ENCODE measurements around the gene CARD14. TPM values are rescaled to one million over a fixed set of nuclear protein-coding genes. Genes with fewer than 3 reads are reported as not detected.
"Not testable (repeated sequence)": the region's sequence is repeated elsewhere in the genome, so short reads cannot be mapped to it uniquely, and the experiment has no call there.

Gene CARD14
- total RNA-seq, 1 donor from 2014 or later = not detected

GRCh38 chr17:80233202-80233601 lies 63.4 kb downstream of the CARD14 start:
- no peak for TF ChIP-seq CTCF (IDR thresholded peaks at IDR 0.05; ENCODE audit: insufficient read depth, low read length, poor library complexity, severe bottlenecking)
- DNase-seq (ENCODE audit: low read depth) = no peak
- Histone ChIP-seq H3K4me3 (ENCODE audit: low read depth, low read length) (no peak overlapping the region), H3K27me3 (ENCODE audit: control insufficient read depth, insufficient read depth, low read length) (no peaks in the 10 kb centered on the region), H3K36me3 (ENCODE audit: control insufficient read depth, insufficient read depth, low read length) (no peaks in the 10 kb centered on the region)

- no peaks in the 10 kb centered on the region for H3K27me3 ChIP-seq (ENCODE audit: control insufficient read depth, insufficient read depth, low read length)
- no peaks in the 10 kb centered on the region for H3K36me3 ChIP-seq (ENCODE audit: control insufficient read depth, insufficient read depth, low read length)
- no peak overlapping the region for H3K4me3 ChIP-seq (ENCODE audit: low read depth, low read length)
- no peak for DNase-seq (ENCODE audit: low read depth)
- TF ChIP-seq CTCF (IDR thresholded peaks at IDR 0.05; ENCODE audit: insufficient read depth, low read length, poor library complexity, severe bottlenecking) = no peak
Measured at GRCh38 chr17:80236911-80237310, 67.1 kb downstream of the CARD14 start.

GRCh38 chr17:80237386-80237785 lies 67.6 kb downstream of the CARD14 start:
- H3K36me3 ChIP-seq (ENCODE audit: control insufficient read depth, insufficient read depth, low read length) = no peaks in the 10 kb centered on the region
- DNase-seq (ENCODE audit: low read depth) = no peak
- H3K4me3 ChIP-seq (ENCODE audit: low read depth, low read length) = no peak overlapping the region
- no peaks in the 10 kb centered on the region for H3K27me3 ChIP-seq (ENCODE audit: control insufficient read depth, insufficient read depth, low read length)
- TF ChIP-seq CTCF (IDR thresholded peaks at IDR 0.05; ENCODE audit: insufficient read depth, low read length, poor library complexity, severe bottlenecking) = no peak

DNA sequence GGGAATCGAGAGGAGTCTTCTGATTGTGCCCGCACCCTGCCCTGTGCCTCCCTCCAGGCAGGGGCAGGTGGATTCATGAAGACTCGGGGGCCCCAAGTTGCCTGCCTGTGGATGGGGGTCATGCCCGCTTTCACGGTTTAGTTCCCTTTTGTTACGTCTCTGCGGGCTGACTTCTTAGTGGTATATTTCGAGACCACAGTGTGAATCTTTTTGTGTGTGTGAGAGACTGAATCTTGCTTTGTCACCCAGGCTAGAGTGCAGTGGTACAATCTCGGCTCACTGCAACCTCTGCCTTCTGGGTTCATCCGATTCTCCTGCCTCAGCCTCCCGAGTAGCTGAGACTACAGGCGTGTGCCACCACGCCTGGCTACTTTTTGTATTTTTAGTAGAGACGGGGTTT lies 72.7 kb downstream of the CARD14 start:
- Histone ChIP-seq H3K4me3 (ENCODE audit: low read depth, low read length) (no peak overlapping the region), H3K27me3 (ENCODE audit: control insufficient read depth, insufficient read depth, low read length) (no peaks in the 10 kb centered on the region), H3K36me3 (ENCODE audit: control insufficient read depth, insufficient read depth, low read length) (no peaks in the 10 kb centered on the region)
- DNase-seq (ENCODE audit: low read depth) = no peak
- TF ChIP-seq CTCF (IDR thresholded peaks at IDR 0.05; ENCODE audit: insufficient read depth, low read length, poor library complexity, severe bottlenecking) = no peak

- TF ChIP-seq CTCF (IDR thresholded peaks at IDR 0.05; ENCODE audit: insufficient read depth, low read length, poor library complexity, severe bottlenecking) = no peak
- H3K27me3 ChIP-seq (ENCODE audit: control insufficient read depth, insufficient read depth, low read length) = no peaks in the 10 kb centered on the region
- no peak overlapping the region for H3K4me3 ChIP-seq (ENCODE audit: low read depth, low read length)
- no peak for DNase-seq (ENCODE audit: low read depth)
- H3K36me3 ChIP-seq (ENCODE audit: control insufficient read depth, insufficient read depth, low read length) = no peaks in the 10 kb centered on the region
Measured at GRCh38 chr17:80243526-80244433, 74.0 kb downstream of the CARD14 start.

GRCh38 chr17:80244448-80244847 lies 74.6 kb downstream of the CARD14 start:
- not testable (repeated sequence) for H3K27me3 ChIP-seq (ENCODE audit: control insufficient read depth, insufficient read depth, low read length); DNase-seq (ENCODE audit: low read depth); H3K36me3 ChIP-seq (ENCODE audit: control insufficient read depth, insufficient read depth, low read length); H3K4me3 ChIP-seq (ENCODE audit: low read depth, low read length)

Measured in kidney epithelial cell (primary cell).